Measurements from ENCODE around the gene PRPF40B.

Gene PRPF40B

DNA sequence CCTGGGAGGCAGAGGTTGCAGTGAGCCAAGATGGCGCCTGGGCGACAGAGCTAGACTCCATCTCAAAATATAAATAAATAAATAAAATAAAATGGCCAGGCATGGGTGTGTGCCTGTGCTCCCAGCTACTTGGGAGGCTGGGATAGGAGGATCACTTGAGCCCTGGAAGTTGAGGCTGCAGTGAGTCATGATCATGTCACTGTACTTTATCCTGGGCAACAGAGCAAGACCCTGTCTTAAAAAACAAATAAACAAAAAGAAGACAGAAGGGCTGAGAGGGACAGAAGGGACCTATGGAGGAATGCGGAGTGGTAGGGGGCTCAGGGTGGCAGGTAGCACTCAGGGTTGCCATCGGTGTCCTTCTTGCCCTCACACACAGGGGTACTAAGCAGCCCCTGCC, 40.8 kb downstream of the PRPF40B start:
- no peak overlapping the region for H3K4me3 ChIP-seq (ENCODE audit: low read depth, low read length)
- TF ChIP-seq MYC (IDR thresholded peaks at IDR 0.05; ENCODE audit: low read depth, low read length), result no peak
- DNase-seq (ENCODE audit: low read depth), result no peak

DNA sequence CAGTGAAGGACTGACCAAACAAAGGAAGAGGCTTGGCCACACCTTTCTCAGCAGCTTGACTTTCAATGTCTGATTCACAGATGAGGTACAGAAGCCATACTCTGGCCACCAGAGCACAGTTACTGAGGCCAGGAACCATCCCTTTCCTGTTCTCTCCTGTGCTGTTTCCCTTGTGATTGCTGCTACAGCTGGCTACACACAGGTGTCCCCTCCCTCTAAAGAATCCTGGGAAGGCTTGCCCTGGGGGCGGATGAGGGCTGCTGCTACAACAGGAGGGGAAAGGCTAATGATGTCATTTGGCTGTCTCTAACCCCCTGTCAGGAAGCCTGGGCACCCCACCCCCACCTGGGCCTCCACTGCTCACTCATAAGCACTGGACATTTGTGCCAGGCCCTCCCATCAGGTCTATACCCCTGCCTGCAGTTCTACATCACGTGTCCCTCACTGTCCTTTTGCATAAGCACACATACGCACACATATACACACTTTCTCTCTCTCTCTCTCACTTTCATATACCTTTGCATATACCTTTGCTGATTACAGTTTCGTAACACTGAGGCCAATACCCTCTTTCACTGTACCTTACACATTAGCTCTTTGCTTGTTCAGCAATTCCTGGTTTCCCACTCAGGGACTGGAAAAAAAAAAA, 41.4 kb downstream of the PRPF40B start:
- TF ChIP-seq, protein P1, sequence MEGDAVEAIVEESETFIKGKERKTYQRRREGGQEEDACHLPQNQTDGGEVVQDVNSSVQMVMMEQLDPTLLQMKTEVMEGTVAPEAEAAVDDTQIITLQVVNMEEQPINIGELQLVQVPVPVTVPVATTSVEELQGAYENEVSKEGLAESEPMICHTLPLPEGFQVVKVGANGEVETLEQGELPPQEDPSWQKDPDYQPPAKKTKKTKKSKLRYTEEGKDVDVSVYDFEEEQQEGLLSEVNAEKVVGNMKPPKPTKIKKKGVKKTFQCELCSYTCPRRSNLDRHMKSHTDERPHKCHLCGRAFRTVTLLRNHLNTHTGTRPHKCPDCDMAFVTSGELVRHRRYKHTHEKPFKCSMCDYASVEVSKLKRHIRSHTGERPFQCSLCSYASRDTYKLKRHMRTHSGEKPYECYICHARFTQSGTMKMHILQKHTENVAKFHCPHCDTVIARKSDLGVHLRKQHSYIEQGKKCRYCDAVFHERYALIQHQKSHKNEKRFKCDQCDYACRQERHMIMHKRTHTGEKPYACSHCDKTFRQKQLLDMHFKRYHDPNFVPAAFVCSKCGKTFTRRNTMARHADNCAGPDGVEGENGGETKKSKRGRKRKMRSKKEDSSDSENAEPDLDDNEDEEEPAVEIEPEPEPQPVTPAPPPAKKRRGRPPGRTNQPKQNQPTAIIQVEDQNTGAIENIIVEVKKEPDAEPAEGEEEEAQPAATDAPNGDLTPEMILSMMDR (IDR thresholded peaks at IDR 0.05; ENCODE audit: low read depth, low read length), result no peak
- TF ChIP-seq, protein P2, sequence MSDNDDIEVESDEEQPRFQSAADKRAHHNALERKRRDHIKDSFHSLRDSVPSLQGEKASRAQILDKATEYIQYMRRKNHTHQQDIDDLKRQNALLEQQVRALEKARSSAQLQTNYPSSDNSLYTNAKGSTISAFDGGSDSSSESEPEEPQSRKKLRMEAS (IDR thresholded peaks at IDR 0.05; ENCODE audit: low read depth, low read length), result no peak
- TF ChIP-seq POLR2A (IDR thresholded peaks at IDR 0.05; ENCODE audit: extremely low read depth, insufficient read length), result no peak
- TF ChIP-seq MYC (IDR thresholded peaks at IDR 0.05; ENCODE audit: low read depth, low read length), result no peak
- DNase-seq (ENCODE audit: low read depth), result no peak
- no peak overlapping the region for H3K4me3 ChIP-seq (ENCODE audit: low read depth, low read length)

DNA sequence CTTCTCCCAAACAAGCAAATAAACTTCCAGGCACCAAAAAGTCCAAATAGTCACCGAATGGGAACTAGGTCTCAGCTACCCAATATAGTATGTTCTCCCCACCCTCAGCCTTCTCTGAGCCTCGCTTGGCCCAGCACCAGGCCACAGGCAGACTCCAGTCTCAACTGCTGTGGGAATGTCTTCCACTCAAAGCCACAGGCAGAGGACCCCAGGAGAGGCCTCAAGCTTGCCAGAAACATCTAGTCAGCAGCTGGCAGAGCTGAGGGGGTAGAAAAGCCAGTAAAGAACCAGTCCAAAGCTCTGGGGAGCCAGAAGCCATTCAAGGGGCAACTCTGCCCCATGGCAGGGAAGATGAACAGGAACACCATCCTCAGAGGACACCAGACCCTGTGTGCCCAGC, 42.0 kb downstream of the PRPF40B start:
- TF ChIP-seq POLR2A (IDR thresholded peaks at IDR 0.05; ENCODE audit: extremely low read depth, insufficient read length), result no peak
- TF ChIP-seq MYC (IDR thresholded peaks at IDR 0.05; ENCODE audit: low read depth, low read length), result no peak
- TF ChIP-seq, protein P1 (IDR thresholded peaks at IDR 0.05; ENCODE audit: low read depth, low read length), result no peak
- TF ChIP-seq, protein P2 (IDR thresholded peaks at IDR 0.05; ENCODE audit: low read depth, low read length), result no peak
- DNase-seq (ENCODE audit: low read depth), result no peak
- no peak overlapping the region for H3K4me3 ChIP-seq (ENCODE audit: low read depth, low read length)

DNA sequence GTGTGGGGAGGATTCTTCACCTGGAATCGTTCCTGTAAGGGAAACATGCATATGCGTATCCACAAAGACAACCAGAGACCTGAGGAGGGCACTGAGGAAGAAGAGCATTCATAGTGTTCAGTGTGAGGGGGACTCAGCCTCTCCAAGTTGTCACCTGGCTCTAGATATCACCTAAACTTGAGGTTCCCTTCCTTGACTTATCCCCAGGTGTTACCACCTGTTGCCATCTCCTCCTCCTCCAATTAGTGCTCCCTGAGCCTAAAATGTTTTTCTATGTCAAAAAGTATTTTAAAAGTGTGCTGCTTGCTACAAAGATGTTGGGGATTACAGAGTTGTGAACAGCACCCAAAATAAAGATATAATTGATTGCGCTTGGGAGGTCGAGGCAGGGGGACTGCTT, 42.8 kb downstream of the PRPF40B start:
- no peak for DNase-seq (ENCODE audit: low read depth)
- TF ChIP-seq MYC (IDR thresholded peaks at IDR 0.05; ENCODE audit: low read depth, low read length), result no peak
- TF ChIP-seq, protein P1 (IDR thresholded peaks at IDR 0.05; ENCODE audit: low read depth, low read length), result no peak
- TF ChIP-seq, protein P2 (IDR thresholded peaks at IDR 0.05; ENCODE audit: low read depth, low read length), result no peak
- no peak for TF ChIP-seq POLR2A (IDR thresholded peaks at IDR 0.05; ENCODE audit: extremely low read depth, insufficient read length)
- H3K4me3 ChIP-seq (ENCODE audit: low read depth, low read length), result no peak overlapping the region

DNA sequence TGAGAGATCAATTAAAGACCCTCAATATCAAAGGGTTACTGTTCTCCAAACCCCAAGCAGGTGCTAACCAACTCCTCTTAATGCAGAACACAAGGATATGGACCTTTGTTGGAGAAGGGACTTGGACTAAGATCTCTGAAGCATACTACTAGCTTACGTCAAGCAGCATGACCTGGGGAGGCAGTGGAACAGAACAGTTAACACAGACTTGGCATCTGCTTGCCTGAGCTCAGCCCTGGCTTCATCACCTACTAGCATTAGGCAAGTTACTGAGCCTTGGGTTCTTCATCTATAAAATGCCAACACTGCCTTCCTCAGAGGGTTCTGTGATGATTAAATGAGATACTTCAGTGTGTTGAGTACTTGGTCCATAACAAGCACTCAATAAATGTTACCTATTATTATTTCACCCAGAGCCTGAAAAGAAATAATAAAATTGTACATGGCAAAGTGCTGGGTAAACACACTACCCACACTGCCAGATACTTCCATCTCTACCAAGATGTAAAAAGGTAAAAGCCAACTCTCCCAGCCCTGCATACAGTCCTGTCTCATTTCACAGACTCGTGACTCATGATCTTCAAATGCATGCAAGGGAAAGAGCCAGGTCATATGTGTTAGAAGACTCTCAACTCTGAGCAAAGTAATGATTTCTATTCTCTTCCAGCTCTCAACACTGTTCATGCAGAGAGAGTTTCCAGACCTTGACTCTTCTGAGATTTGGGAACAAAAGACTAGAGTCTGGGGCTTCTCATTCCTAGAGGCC, 44.1 kb downstream of the PRPF40B start:
- H3K4me3 ChIP-seq (ENCODE audit: low read depth, low read length), result no peak overlapping the region
- TF ChIP-seq MYC (IDR thresholded peaks at IDR 0.05; ENCODE audit: low read depth, low read length) (no peak), POLR2A (IDR thresholded peaks at IDR 0.05; ENCODE audit: extremely low read depth, insufficient read length) (no peak)
- TF ChIP-seq, protein P1 (IDR thresholded peaks at IDR 0.05; ENCODE audit: low read depth, low read length), result no peak
- TF ChIP-seq, protein P2 (IDR thresholded peaks at IDR 0.05; ENCODE audit: low read depth, low read length), result no peak
- no peak for DNase-seq (ENCODE audit: low read depth)

DNA sequence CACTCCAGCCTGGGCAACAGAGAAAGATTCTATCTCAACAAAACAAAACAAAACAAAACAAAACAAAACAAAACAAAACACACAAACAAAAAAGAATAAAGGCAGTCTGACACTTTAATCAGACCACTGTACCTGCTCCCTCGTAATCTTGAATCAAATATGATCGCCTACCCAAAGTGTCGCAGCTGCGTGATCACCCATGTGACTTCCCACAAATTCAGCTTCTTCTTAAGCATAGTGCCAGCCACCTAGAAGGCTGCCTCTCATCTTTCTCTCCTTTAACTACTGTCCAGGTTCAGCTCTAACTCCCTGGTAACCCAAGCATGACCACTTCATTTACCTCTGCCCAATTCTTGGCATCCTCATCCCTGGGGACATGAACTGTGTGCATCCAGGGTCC, 46.4 kb downstream of the PRPF40B start:
- no peak for DNase-seq (ENCODE audit: low read depth)
- TF ChIP-seq, protein P1 (IDR thresholded peaks at IDR 0.05; ENCODE audit: low read depth, low read length), result no peak
- TF ChIP-seq, protein P2 (IDR thresholded peaks at IDR 0.05; ENCODE audit: low read depth, low read length), result no peak

More for the DNA sequence above, 46.4 kb downstream of the PRPF40B start:
- no peak overlapping the region for H3K4me3 ChIP-seq (ENCODE audit: low read depth, low read length)
